Calu3 (cell line): Measurements from ENCODE around the gene EVPL. TPM values are rescaled to one million over a fixed set of nuclear protein-coding genes. Genes with fewer than 3 reads are reported as not detected.

Source experiments
- BruUV-seq: library from RNA; stranded (reverse); fragments of 400-500 nt; replicated peaks from 2 replicates; lab custom pipeline; 2021; lab: Mats Ljungman, UMichigan
- CTCF ChIA-PET: fragments of 300-600 bp; sonication (Branson Sonifier 250); formaldehyde crosslinking; loops from one replicate; lab custom pipeline; 2022; ENCODE audit warnings: antibody characterized with exemption; lab: Charles Lee
- DNase-seq: peaks from one replicate; pipeline ENCODE4 v3.0.0; 2022
- H3K27ac Mint-ChIP-seq: one replicate; pipeline ENCODE4 v1.8.0; 2022; ENCODE audit warnings: mixed read lengths; ENCODE audit not compliant: unreplicated experiment
- H3K27me3 Mint-ChIP-seq: one replicate; pipeline ENCODE4 v1.8.0; 2022; ENCODE audit warnings: mixed read lengths; ENCODE audit not compliant: unreplicated experiment
- H3K36me3 Mint-ChIP-seq: one replicate; pipeline ENCODE4 v1.8.0; 2022; ENCODE audit warnings: mild to moderate bottlenecking, moderate library complexity, mixed read lengths; ENCODE audit not compliant: insufficient read depth, unreplicated experiment
- H3K4me1 Mint-ChIP-seq: one replicate; pipeline ENCODE4 v1.8.0; 2022; ENCODE audit warnings: mild to moderate bottlenecking, low read depth, mixed read lengths; ENCODE audit not compliant: unreplicated experiment
- H3K4me3 Mint-ChIP-seq: one replicate; pipeline ENCODE4 v1.8.0; 2022; ENCODE audit warnings: mild to moderate bottlenecking, low read depth, moderate library complexity, mixed read lengths; ENCODE audit not compliant: unreplicated experiment
- H3K9me3 Mint-ChIP-seq: one replicate; pipeline ENCODE4 v1.8.0; 2022; ENCODE audit warnings: low read depth, mixed read lengths; ENCODE audit not compliant: unreplicated experiment
- intact Hi-C: fragments of 100-400 bp; cut with micrococcal nuclease; formaldehyde crosslinking; loops from one replicate; pipeline ENCODE4 v1.10.0; 2022; ENCODE audit not compliant: unreplicated experiment
- total RNA-seq: library from RNA; stranded (reverse); gene quantifications from 2 replicates; pipeline ENCODE4 v1.2.3, GENCODE V29; 2022
- TF ChIP-seq, protein P1 (sequence below): fragments of 200-600 bp; IDR thresholded peaks from one replicate; pipeline ENCODE4 v1.8.0; 2022; ENCODE audit warnings: antibody characterized with exemption; ENCODE audit not compliant: unreplicated experiment

EVPL gene
- total RNA-seq, 1 experiment from 2014 or later = 51.8 TPM

DNA sequence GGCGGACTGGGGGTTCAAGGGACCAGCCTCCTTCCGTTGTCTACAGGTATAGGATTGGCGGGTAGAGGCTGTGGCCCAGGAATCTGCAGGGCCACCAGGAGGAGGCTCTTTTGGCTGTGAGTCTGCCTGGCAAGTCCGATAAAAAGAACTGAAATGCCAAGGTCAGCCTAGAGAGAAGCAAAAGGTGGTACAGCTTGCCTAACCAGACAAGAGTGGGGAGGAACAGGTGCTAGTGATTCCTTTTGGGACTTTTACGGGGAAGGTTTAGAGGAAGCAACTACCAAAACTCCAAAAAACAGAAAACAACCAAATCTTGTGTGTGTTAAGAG lies 5.6 kb upstream of the EVPL start:
- intact Hi-C loops = no loop called here
- CTCF ChIA-PET = no interaction called here
- Mint-ChIP-seq H3K4me1 (peaks cover 15% of the 10 kb centered on the region), H3K27me3 (no peaks in the 10 kb centered on the region), H3K4me3 (no peak overlapping the region), H3K9me3 (no peaks in the 10 kb centered on the region), H3K36me3 (peaks cover 8% of the 10 kb centered on the region), H3K27ac (no peak overlapping the region)
- BruUV-seq = no TSS peak
- DNase-seq = no peak
- TF ChIP-seq, protein P1, sequence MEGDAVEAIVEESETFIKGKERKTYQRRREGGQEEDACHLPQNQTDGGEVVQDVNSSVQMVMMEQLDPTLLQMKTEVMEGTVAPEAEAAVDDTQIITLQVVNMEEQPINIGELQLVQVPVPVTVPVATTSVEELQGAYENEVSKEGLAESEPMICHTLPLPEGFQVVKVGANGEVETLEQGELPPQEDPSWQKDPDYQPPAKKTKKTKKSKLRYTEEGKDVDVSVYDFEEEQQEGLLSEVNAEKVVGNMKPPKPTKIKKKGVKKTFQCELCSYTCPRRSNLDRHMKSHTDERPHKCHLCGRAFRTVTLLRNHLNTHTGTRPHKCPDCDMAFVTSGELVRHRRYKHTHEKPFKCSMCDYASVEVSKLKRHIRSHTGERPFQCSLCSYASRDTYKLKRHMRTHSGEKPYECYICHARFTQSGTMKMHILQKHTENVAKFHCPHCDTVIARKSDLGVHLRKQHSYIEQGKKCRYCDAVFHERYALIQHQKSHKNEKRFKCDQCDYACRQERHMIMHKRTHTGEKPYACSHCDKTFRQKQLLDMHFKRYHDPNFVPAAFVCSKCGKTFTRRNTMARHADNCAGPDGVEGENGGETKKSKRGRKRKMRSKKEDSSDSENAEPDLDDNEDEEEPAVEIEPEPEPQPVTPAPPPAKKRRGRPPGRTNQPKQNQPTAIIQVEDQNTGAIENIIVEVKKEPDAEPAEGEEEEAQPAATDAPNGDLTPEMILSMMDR = no peak

GRCh38 chr17:76032073-76032779 lies 5.1 kb upstream of the EVPL start:
- Mint-ChIP-seq H3K4me3 (no peak overlapping the region), H3K36me3 (peaks cover 12% of the 10 kb centered on the region), H3K4me1 (peaks cover 15% of the 10 kb centered on the region), H3K27ac (no peak overlapping the region), H3K27me3 (no peaks in the 10 kb centered on the region), H3K9me3 (no peaks in the 10 kb centered on the region)
- BruUV-seq = no TSS peak
- intact Hi-C loops = no loop called here
- TF ChIP-seq, protein P1 = no peak
- DNase-seq = peak; percentile 31
- CTCF ChIA-PET = interaction anchor here (0.7 kb wide), 1 partner anchor 186 kb away, joined by 3 read pairs; no protein-coding TSS in a partner anchor

DNA sequence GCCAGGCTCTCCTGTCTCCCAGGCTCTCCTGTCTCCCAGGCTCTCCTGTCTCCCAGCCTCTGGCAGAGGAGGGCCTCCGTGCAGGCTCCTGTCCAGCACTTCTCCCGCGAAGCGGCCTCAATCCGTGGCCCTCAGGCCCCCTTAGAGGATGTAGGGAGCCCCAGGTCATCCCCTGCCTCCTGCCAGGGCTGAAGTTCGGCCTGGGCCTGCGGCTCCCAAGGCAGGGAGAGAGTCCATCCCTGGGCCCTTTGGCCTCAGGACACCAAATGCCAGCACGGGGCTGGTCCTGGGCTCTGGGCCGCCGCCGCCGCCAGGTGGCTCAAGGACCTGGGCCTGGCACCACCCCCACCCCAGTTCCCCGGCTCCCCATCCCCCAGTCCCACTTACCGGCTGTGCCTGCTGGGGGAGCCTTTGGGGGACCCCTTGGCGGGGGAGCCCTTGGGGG lies 370 bp downstream of the EVPL start:
- Mint-ChIP-seq H3K36me3 (peaks cover 47% of the 10 kb centered on the region), H3K4me3 (peak overlapping the region; percentile 97), H3K4me1 (peaks cover 23% of the 10 kb centered on the region), H3K9me3 (no peaks in the 10 kb centered on the region), H3K27me3 (no peaks in the 10 kb centered on the region), H3K27ac (peak overlapping the region; percentile 71)
- TSS peak; percentile 51 for BruUV-seq
- intact Hi-C loops = loop anchor here (5.0 kb wide), 1 partner anchor 46 kb away; the partner anchor contains the start of genes GALR2 and SRP68
- TF ChIP-seq, protein P1 = no peak
- no peak for DNase-seq
- CTCF ChIA-PET = interaction anchor here (1.8 kb wide), 1 partner anchor 25 kb away, joined by 3 read pairs; no protein-coding TSS in a partner anchor

- TF ChIP-seq, protein P1 = no peak
- Mint-ChIP-seq H3K27me3 (no peaks in the 10 kb centered on the region), H3K4me1 (peaks cover 23% of the 10 kb centered on the region), H3K27ac (no peak overlapping the region), H3K4me3 (peak overlapping the region; percentile 97), H3K36me3 (peaks cover 47% of the 10 kb centered on the region), H3K9me3 (no peaks in the 10 kb centered on the region)
- intact Hi-C loops = loop anchor here (5.0 kb wide), 1 partner anchor 47 kb away; the partner anchor contains the start of genes GALR2 and SRP68
- no peak for DNase-seq
- CTCF ChIA-PET = interaction anchor here (0.7 to 1.0 kb wide), 3 partner anchors 11 to 213 kb away, joined by 5 read pairs; no protein-coding TSS in a partner anchor
- no TSS peak for BruUV-seq
Measured at GRCh38 chr17:76025294-76025693, 1.8 kb downstream of the EVPL start.
